ENCODE results near the gene ADRA2C. TPM values are rescaled to one million over a fixed set of nuclear protein-coding genes. Genes with fewer than 3 reads are reported as not detected.

Gene ADRA2C
- 4.8 TPM for total RNA-seq

DNA sequence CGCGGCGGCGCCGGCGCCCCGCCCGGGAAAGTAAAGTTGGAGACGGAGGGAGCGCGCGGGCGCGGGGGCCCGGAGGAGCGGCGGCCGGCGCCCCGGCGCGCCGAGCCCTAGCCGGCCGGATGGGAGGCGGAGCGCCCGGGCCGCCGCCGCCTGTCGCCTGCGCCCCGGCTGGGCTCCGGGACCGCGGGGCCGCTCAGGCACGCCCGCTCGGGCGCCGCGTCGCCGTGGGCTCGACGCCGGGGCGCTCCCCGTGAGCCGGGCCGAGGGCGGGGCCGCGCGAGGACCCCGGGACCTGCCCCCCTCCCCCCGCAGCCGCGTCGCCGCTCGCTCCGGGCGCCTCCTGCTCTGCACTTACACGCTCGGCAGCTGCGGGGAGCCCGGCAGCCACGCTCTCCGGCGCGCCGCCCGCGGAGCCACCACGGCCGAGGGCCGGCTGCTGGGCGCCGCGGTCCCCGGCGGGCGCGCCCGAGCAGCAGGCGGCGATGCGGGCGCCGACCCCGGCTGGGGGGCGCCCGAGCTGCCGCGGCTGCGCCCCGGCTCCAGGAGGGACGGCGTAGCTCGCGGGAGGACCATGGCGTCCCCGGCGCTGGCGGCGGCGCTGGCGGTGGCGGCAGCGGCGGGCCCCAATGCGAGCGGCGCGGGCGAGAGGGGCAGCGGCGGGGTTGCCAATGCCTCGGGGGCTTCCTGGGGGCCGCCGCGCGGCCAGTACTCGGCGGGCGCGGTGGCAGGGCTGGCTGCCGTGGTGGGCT, at the start of gene ADRA2C:
Gene ADRA2C, plus strand, starts transcription at position 350 of the 749 bp plus-strand sequence. Its CDS starts 222 bp downstream, at position 572.

Other genes starting within 250 kb of the ADRA2C start
- gene LRPAP1, start 234.0 kb upstream of the ADRA2C start, total RNA-seq = 31.6 TPM